IMR-90 (cell line): ENCODE data around the gene NPAS3. TPM values are rescaled to one million over a fixed set of nuclear protein-coding genes. Genes with fewer than 3 reads are reported as not detected.

Source experiments
- ATAC-seq: fragments of 200-7000 bp; cut with Tn5 transposase; 2 replicates; pipeline ENCODE4 v1.9.1; 2020; ENCODE audit warnings: low read depth, mild to moderate bottlenecking, moderate library complexity
- BruUV-seq: library from RNA; stranded (reverse); fragments of 400-500 nt; replicated peaks from 2 replicates; lab custom pipeline; 2021; lab: Mats Ljungman, UMichigan
- CTCF ChIA-PET: fragments of 300-600 bp; formaldehyde crosslinking; extraction: SDS; loops from one replicate; lab custom pipeline; 2021; ENCODE audit warnings: antibody characterized with exemption; lab: Yijun Ruan, JAX
- POLR2A ChIA-PET: fragments of 300-600 bp; sonication (Branson Sonifier 250); formaldehyde crosslinking; loops from one replicate; lab custom pipeline; 2022; ENCODE audit warnings: antibody characterized with exemption; ENCODE audit not compliant: unreplicated experiment; lab: Charles Lee
- DNase-seq: peaks from one replicate; pipeline ENCODE4 v3.0.0; 2013
- H2AFZ ChIP-seq: replicated peaks from 2 replicates; pipeline ENCODE3; 2013; ENCODE audit warnings: low read length, mild to moderate bottlenecking; ENCODE audit not compliant: poor library complexity
- H2AK5ac ChIP-seq: 2 replicates; pipeline ENCODE4 v1.6.1; 2013; ENCODE audit warnings: low read depth, low read length, inconsistent platforms
- H2AK9ac ChIP-seq: replicated peaks from 2 replicates; pipeline ENCODE3; 2013; ENCODE audit warnings: mild to moderate bottlenecking, low read depth, low read length, moderate library complexity; ENCODE audit not compliant: poor library complexity
- H2BK120ac ChIP-seq: 2 replicates; pipeline ENCODE4 v1.6.1; 2013; ENCODE audit warnings: low read depth, low read length, inconsistent platforms
- H2BK15ac ChIP-seq: 3 replicates; pipeline ENCODE4 v1.6.1; 2013; ENCODE audit warnings: low read depth, low read length, inconsistent platforms
- H2BK20ac ChIP-seq: 2 replicates; pipeline ENCODE4 v1.6.1; 2013; ENCODE audit warnings: low read depth, mild to moderate bottlenecking, inconsistent platforms, low read length, moderate library complexity
- H2BK5ac ChIP-seq: 2 replicates; pipeline ENCODE4 v1.6.1; 2013; ENCODE audit warnings: mild to moderate bottlenecking, low read depth, low read length, inconsistent platforms; ENCODE audit not compliant: poor library complexity, severe bottlenecking
- H3K14ac ChIP-seq: replicated peaks from 2 replicates; pipeline ENCODE4 v1.6.1; 2013; ENCODE audit warnings: low read depth, low read length, inconsistent platforms
- H3K18ac ChIP-seq: 2 replicates; pipeline ENCODE4 v1.6.1; 2013; ENCODE audit warnings: low read depth, low read length, control low read depth
- H3K23ac ChIP-seq: 2 replicates; pipeline ENCODE4 v1.6.1; 2013; ENCODE audit warnings: low read depth, low read length, inconsistent platforms
- H3K27ac ChIP-seq: 2 replicates; pipeline ENCODE4 v1.5.1; 2013; ENCODE audit warnings: mild to moderate bottlenecking, control low read depth, low read length; ENCODE audit not compliant: insufficient read depth
- H3K27me3 ChIP-seq: 2 replicates; pipeline ENCODE4 v1.6.1; 2013; ENCODE audit warnings: low read length; ENCODE audit not compliant: control insufficient read depth, insufficient read depth
- H3K36me3 ChIP-seq: 2 replicates; pipeline ENCODE4 v1.6.1; 2013; ENCODE audit warnings: low read length, mixed read lengths; ENCODE audit not compliant: control insufficient read depth, insufficient read depth
- H3K4ac ChIP-seq: 2 replicates; pipeline ENCODE4 v1.6.1; 2013; ENCODE audit warnings: low read depth, low read length, inconsistent platforms
- H3K4me1 ChIP-seq: 2 replicates; pipeline ENCODE4 v1.6.1; 2013; ENCODE audit warnings: low read length, mixed read lengths; ENCODE audit not compliant: control insufficient read depth, insufficient read depth
- H3K4me2 ChIP-seq: 2 replicates; pipeline ENCODE4 v1.6.1; 2013; ENCODE audit warnings: low read depth, mild to moderate bottlenecking, control low read depth, low read length, moderate library complexity
- H3K4me3 ChIP-seq: 2 replicates; pipeline ENCODE4 v1.5.1; 2013; ENCODE audit warnings: low read depth, mild to moderate bottlenecking, control low read depth, low read length, moderate library complexity; ENCODE audit not compliant: insufficient read depth
- H3K56ac ChIP-seq: 2 replicates; pipeline ENCODE4 v1.6.1; 2013; ENCODE audit warnings: low read length, inconsistent platforms; ENCODE audit not compliant: insufficient read depth; ENCODE audit errors: extremely low read depth
- H3K79me1 ChIP-seq, 2 experiments: 2 replicates each; pipeline ENCODE4 v1.6.1; 2013; ENCODE audit warnings: low read length in 2 of 2, inconsistent platforms in 1 of 2, low read depth in 1 of 2
- H3K9ac ChIP-seq: 2 replicates; pipeline ENCODE4 v1.6.1; 2013; ENCODE audit warnings: low read depth, low read length, control low read depth
- H3K9me1 ChIP-seq: 2 replicates; pipeline ENCODE4 v1.6.1; 2013; ENCODE audit warnings: low read length, inconsistent platforms; ENCODE audit not compliant: insufficient read depth
- H3K9me3 ChIP-seq: 2 replicates; pipeline ENCODE4 v1.6.1; 2013; ENCODE audit warnings: low read length; ENCODE audit not compliant: control insufficient read depth, insufficient read depth
- H4K20me1 ChIP-seq: 2 replicates; pipeline ENCODE4 v1.6.1; 2013; ENCODE audit warnings: low read length, inconsistent platforms; ENCODE audit not compliant: insufficient read depth
- H4K5ac ChIP-seq: 2 replicates; pipeline ENCODE4 v1.6.1; 2013; ENCODE audit warnings: mild to moderate bottlenecking, low read depth, low read length, control low read depth
- H4K8ac ChIP-seq, 2 experiments: 2 replicates each; pipeline ENCODE4 v1.6.1; 2013; ENCODE audit warnings: low read depth in 2 of 2, low read length in 2 of 2, control low read depth in 1 of 2, inconsistent platforms in 1 of 2
- H4K91ac ChIP-seq: 2 replicates; pipeline ENCODE4 v1.6.1; 2013; ENCODE audit warnings: low read depth, low read length, inconsistent platforms; ENCODE audit not compliant: insufficient read depth
- BHLHE40 ChIP-seq: fragments of 150-350 bp; IDR thresholded peaks from 2 replicates; pipeline ENCODE4 v1.6.1; 2016; ENCODE audit warnings: mild to moderate bottlenecking, low read depth, low read length
- CHD1 ChIP-seq: IDR thresholded peaks from 2 replicates; pipeline ENCODE4 v1.6.1; 2012; ENCODE audit warnings: low read depth, low read length, improper control_type of control experiment
- CTCF ChIP-seq: conservative IDR thresholded peaks from 2 replicates; pipeline ENCODE4 v1.5.1; 2012; ENCODE audit warnings: mild to moderate bottlenecking, low read depth, low read length, improper control_type of control experiment
- ELK1 ChIP-seq: fragments of 150-350 bp; IDR thresholded peaks from 2 replicates; pipeline ENCODE4 v1.6.1; 2016; ENCODE audit warnings: low read depth, mild to moderate bottlenecking, low read length, moderate library complexity, borderline replicate concordance
- FOS ChIP-seq: fragments of 150-350 bp; IDR thresholded peaks from 2 replicates; pipeline ENCODE4 v1.6.1; 2016; ENCODE audit warnings: low read depth, low read length
- MAZ ChIP-seq: IDR thresholded peaks from 2 replicates; pipeline ENCODE4 v1.6.1; 2012; ENCODE audit warnings: low read depth, mild to moderate bottlenecking, low read length, improper control_type of control experiment, moderate library complexity, borderline replicate concordance
- POLR2A ChIP-seq: IDR thresholded peaks from 2 replicates; pipeline ENCODE4 v1.6.1; 2012; ENCODE audit warnings: mild to moderate bottlenecking, low read depth, low read length
- RAD21 ChIP-seq: IDR thresholded peaks from 2 replicates; pipeline ENCODE4 v1.6.1; 2012; ENCODE audit warnings: low read length, improper control_type of control experiment
- RCOR1 ChIP-seq: IDR thresholded peaks from 2 replicates; pipeline ENCODE4 v1.6.1; 2012; ENCODE audit warnings: mild to moderate bottlenecking, low read length, improper control_type of control experiment; ENCODE audit not compliant: insufficient replicate concordance
- RFX5 ChIP-seq: IDR thresholded peaks from 2 replicates; pipeline ENCODE4 v1.8.0; 2012; ENCODE audit warnings: low read depth, mild to moderate bottlenecking, low read length, moderate library complexity
- SMC3 ChIP-seq: fragments of 150-350 bp; IDR thresholded peaks from 2 replicates; pipeline ENCODE4 v1.6.1; 2016; ENCODE audit warnings: low read depth, mild to moderate bottlenecking, antibody characterized with exemption, low read length, moderate library complexity
- USF2 ChIP-seq: fragments of 150-350 bp; IDR thresholded peaks from 2 replicates; pipeline ENCODE4 v1.6.1; 2017; ENCODE audit warnings: mild to moderate bottlenecking, antibody characterized with exemption, low read length, low read depth
- WGBS, 2 experiments: methylation state at CpG; one replicate each; pipeline versions ENCODE4 v1.1.5 to v1.1.7; 2013; ENCODE audit warnings: missing lambda C conversion rate in 2 of 2; ENCODE audit not compliant: insufficient read length in 1 of 2; ENCODE audit errors: extremely low coverage in 2 of 2; 5-methylcytosine and 5-hydroxymethylcytosine counted together
- dilution Hi-C: fragments of 300-500 bp; cut with HindIII; formaldehyde crosslinking; loops from one replicate; pipeline ENCODE4 v1.14.3; 2018; ENCODE audit warnings: low sequenced_read_pairs; ENCODE audit not compliant: unreplicated experiment
- in situ Hi-C: fragments of 300-500 bp; cut with MboI; formaldehyde crosslinking; loops from 3 replicates; pipeline ENCODE4 v1.14.3; 2019; ENCODE audit warnings: low sequenced_read_pairs, inconsistent platforms, mixed read lengths
- intact Hi-C: fragments of 100-400 bp; cut with micrococcal nuclease; formaldehyde crosslinking; loops from 2 replicates; pipeline ENCODE4 v1.10.0; 2022
- polyA plus RNA-seq, 3 experiments: library from polyadenylated mRNA; depleted of rRNA; stranded (reverse); fragments of >200 nt; gene quantifications; 2 replicates each; pipeline ENCODE4 v1.2.3, GENCODE V29; 2012; ENCODE audit warnings: low replicate concordance in 1 of 3
- total RNA-seq: library from RNA; depleted of rRNA; stranded (reverse); fragments of >200 nt; gene quantifications from 2 replicates; pipeline ENCODE4 v1.2.3, GENCODE V29; 2012

NPAS3 gene
- total and polyA plus RNA-seq, 2 of the 4 experiments (the other 2 are of a cell fraction), result not detected

GRCh38 chr14:33768458-33768830 lies 829.8 kb downstream of the NPAS3 start:
- Histone ChIP-seq H3K4me2 (no peak overlapping the region), H3K56ac (no peak overlapping the region), H3K4me3 (no peak overlapping the region), H3K4me1 (no peaks in the 10 kb centered on the region), H2BK5ac (no peak overlapping the region), H4K8ac (no peak overlapping the region), H3K4ac (no peak overlapping the region), H4K20me1 (no peaks in the 10 kb centered on the region), H3K9ac (no peak overlapping the region), H3K18ac (no peak overlapping the region), H2AK5ac (no peak overlapping the region), H3K23ac (no peak overlapping the region), H3K36me3 (no peaks in the 10 kb centered on the region), H4K91ac (no peak overlapping the region), H2BK15ac (no peak overlapping the region), H3K79me1 (no peaks in the 10 kb centered on the region), H3K14ac (no peak overlapping the region), H3K27me3 (no peaks in the 10 kb centered on the region), H3K27ac (no peak overlapping the region), H3K9me1 (no peaks in the 10 kb centered on the region), H2BK20ac (no peak overlapping the region), H2BK120ac (no peak overlapping the region), H4K5ac (no peak overlapping the region), H3K9me3 (no peaks in the 10 kb centered on the region), H2AK9ac (no peak overlapping the region), H2AFZ (no peak overlapping the region)
- dilution Hi-C loops, result no loop called here
- TF ChIP-seq RAD21 (no peak), BHLHE40 (no peak), MAZ (no peak), CHD1 (no peak), RFX5 (no peak), ELK1 (no peak), SMC3 (no peak), RCOR1 (no peak), POLR2A (no peak), FOS (no peak), CTCF (no peak), USF2 (no peak)
- CTCF ChIA-PET, result no interaction called here
- WGBS, 2 experiments, result no CpG with 5 or more reads among the region's 1 CpG
- intact Hi-C loops, result no loop called here
- ATAC-seq, result no peak
- no TSS peak for BruUV-seq
- POLR2A ChIA-PET, result no interaction called here
- in situ Hi-C loops, result no loop called here
- no peak for DNase-seq
